ENCODE results near the gene WIZ. TPM values are rescaled to one million over a fixed set of nuclear protein-coding genes. Genes with fewer than 3 reads are reported as not detected.

Gene WIZ
- total and polyA plus RNA-seq, 9 of the 15 experiments (the other 6 are each of a cell fraction or from before 2014, with no cell fraction given): 0.06 to 37.5 (median 4.8) TPM

- TF ChIP-seq GTF2B (IDR thresholded peaks at IDR 0.05; ENCODE audit: extremely low read depth, insufficient read length) (no peak), MLLT1 (IDR thresholded peaks at IDR 0.05) (no peak), MECOM (CRISPR knock-in tag; IDR thresholded peaks at IDR 0.05) (no peak), CREB3 (tag; conservative IDR thresholded peaks at IDR 0.05; ENCODE audit: low read depth) (no peak), ZC3H4 (CRISPR knock-in tag; IDR thresholded peaks at IDR 0.05; ENCODE audit: borderline replicate concordance) (no peak), ARID3A (IDR thresholded peaks at IDR 0.05; ENCODE audit: borderline replicate concordance, low read depth, low read length) (no peak), ESRRB (CRISPR knock-in tag; IDR thresholded peaks at IDR 0.05; ENCODE audit: borderline replicate concordance) (no peak), ZNF347 (CRISPR knock-in tag; IDR thresholded peaks at IDR 0.05; ENCODE audit: low read depth) (no peak), PHTF2 (CRISPR knock-in tag; IDR thresholded peaks at IDR 0.05) (no peak), MXD1 (CRISPR knock-in tag; IDR thresholded peaks at IDR 0.05; ENCODE audit: borderline replicate concordance, poor library complexity, severe bottlenecking) (no peak), CREB1 (IDR thresholded peaks at IDR 0.05) (no peak), CREB1 (CRISPR knock-in tag; IDR thresholded peaks at IDR 0.05) (peak; percentile 5; the same call in 1 of the 2 replicates), SRSF9 (IDR thresholded peaks at IDR 0.05; ENCODE audit: borderline replicate concordance, low read depth, low read length) (no peak)
These were observed 3.4 kb upstream of the WIZ start (continued) for GRCh38 chr19:15453091-15453578.

Data from K562 (cell line).